Activated T-cell treated with anti-CD3 and anti-CD28 coated beads, Interleukin-2, amount 50 U/mL, for 24 hours (primary cell): ENCODE measurements around the gene ARRDC5.
A peak's percentile ranks its signal among the peaks of the same experiment; 100 is the strongest.
"Not testable (repeated sequence)": the region's sequence is repeated elsewhere in the genome, so short reads cannot be mapped to it uniquely, and the experiment has no call there.

ENCODE experiments used
- DNase-seq: peaks from one replicate; pipeline ENCODE4 v3.0.0-alpha.2; 2020
- H3K27ac Mint-ChIP-seq: 2 replicates; pipeline ENCODE4 v1.8.0; 2020; ENCODE audit warnings: mild to moderate bottlenecking, mixed read lengths
- H3K27me3 Mint-ChIP-seq: 2 replicates; pipeline ENCODE4 v1.8.0; 2020; ENCODE audit warnings: mixed read lengths
- H3K36me3 Mint-ChIP-seq: 2 replicates; pipeline ENCODE4 v1.8.0; 2020; ENCODE audit warnings: low read depth, mixed read lengths
- H3K4me1 Mint-ChIP-seq: 2 replicates; pipeline ENCODE4 v1.8.0; 2020; ENCODE audit warnings: low read depth, mixed read lengths
- H3K4me3 Mint-ChIP-seq: 2 replicates; pipeline ENCODE4 v1.8.0; 2020; ENCODE audit warnings: mild to moderate bottlenecking, moderate library complexity, mixed read lengths
- H3K9me3 Mint-ChIP-seq: 2 replicates; pipeline ENCODE4 v1.8.0; 2020; ENCODE audit warnings: mixed read lengths

Gene ARRDC5

DNA sequence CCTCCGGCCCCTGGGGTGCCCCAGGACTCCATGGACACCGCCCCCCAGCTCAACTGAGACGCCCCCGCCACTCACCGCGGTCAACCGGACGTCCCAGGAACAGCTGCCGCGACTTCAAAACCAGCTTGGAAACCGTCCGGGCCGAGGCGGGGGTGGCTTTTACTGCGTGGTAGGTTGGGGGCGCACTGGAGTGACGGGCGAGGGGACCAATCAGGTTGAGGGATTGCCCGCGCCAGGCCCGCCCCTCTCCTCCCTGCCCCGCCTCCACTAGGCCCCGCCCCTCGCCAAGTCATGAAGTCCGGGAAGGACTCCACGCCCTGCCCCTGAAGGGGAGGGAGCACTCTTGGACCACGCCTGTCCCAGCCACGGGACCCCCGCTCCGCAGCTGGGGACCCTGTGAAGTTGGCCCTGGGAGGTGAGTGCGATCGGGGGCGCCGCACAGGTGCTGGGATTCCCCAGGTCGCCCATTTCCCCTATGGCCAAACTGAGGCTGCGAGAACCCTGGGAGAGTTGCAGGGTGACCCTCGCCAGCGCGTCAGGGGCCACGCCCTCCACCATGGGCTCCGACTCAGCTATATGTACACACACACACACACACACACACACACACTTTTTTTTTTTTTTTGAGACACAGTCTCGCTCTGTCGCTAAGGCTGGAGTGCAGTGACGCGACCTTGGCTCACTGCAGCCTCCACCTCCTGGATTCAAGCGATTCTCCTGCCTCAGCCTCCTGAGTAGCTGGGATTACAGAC is 35.0 kb downstream of the ARRDC5 start, which contains the start of gene PLIN3:
TSS of gene PLIN3 (minus strand) at position 134 of the 752 bp plus-strand sequence. CDS start 6,273 bp downstream, outside the sequence.
- Mint-ChIP-seq H3K27ac (peak within 1 kb of the TSS; percentile 88), H3K36me3 (no peaks in the 10 kb centered on the region), H3K27me3 (peaks cover 3% of the 10 kb centered on the region), H3K4me3 (peak within 1 kb of the TSS; percentile 80), H3K4me1 (peaks cover 27% of the 10 kb centered on the region), H3K9me3 (no peaks in the 10 kb centered on the region)
- peak; percentile 97 for DNase-seq

DNA sequence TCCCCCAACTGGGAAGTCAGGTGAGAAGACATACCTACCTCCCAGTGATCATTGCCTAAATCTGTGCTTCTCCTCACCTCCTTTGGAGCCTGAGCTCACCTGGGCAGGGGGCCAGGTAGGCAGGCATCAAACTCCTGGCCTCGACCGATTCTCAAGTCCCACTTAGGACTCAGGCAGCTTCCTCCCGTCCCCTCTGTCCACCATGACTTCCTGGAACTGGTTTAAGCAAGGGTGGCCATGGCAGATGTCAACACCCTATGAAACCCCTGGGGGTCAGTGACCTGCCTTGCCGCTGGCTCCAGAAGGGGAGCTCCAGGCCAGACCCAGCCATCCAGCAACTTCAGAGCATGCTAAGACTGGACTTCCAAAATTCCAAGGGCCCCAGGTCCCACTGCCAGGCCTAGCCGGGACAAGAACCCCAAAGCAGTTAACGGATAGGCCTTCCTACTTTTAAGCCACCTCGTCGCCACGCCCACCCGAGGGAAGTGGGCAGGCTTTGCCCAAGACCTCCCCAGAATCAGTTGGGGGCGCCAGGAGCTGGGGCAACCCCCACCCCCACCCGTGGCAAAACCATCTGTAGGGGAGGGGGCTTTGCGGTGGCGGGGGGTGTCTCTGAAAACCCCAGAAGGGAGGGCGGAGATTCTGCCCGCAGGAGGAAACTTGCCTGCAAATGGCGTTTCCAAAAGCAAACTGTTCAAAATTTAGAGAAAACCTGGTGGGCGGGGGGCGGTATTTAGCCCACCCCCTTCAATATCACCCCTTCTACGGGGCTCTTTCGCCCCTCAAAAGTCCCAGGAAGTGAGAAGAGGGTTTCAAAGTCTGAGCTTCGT is 35.9 kb downstream of the ARRDC5 start:
- Mint-ChIP-seq H3K9me3 (no peaks in the 10 kb centered on the region), H3K27me3 (peaks cover 3% of the 10 kb centered on the region), H3K27ac (peak overlapping the region; percentile 88), H3K4me1 (peaks cover 25% of the 10 kb centered on the region), H3K36me3 (peaks cover 2% of the 10 kb centered on the region), H3K4me3 (peak overlapping the region; percentile 80)
- DNase-seq, result peak; percentile 65

DNA sequence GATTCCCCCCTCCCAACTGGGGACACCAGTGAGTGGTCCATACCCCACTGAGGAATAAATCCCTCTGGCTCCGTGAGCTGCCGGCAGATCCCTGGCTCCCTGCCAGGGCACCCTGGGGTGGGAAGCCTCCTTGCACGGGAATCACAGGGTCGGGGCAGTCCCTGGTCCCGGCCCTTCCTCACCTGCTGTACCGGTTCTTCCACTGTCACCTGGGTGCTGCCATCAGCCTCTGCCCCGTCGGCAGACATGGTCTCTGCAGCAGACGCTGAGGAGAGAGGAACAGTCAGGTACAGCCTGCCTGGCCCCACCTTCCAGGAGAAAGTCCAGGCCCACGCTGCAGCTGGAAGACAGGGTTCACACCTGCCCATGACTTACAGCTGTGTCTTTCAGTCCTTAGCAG is 41.5 kb downstream of the ARRDC5 start:
- Mint-ChIP-seq H3K9me3 (no peaks in the 10 kb centered on the region), H3K27ac (no peak overlapping the region), H3K4me1 (no peaks in the 10 kb centered on the region), H3K4me3 (no peak overlapping the region), H3K36me3 (peaks cover 22% of the 10 kb centered on the region), H3K27me3 (no peaks in the 10 kb centered on the region)
- DNase-seq, result no peak

DNA sequence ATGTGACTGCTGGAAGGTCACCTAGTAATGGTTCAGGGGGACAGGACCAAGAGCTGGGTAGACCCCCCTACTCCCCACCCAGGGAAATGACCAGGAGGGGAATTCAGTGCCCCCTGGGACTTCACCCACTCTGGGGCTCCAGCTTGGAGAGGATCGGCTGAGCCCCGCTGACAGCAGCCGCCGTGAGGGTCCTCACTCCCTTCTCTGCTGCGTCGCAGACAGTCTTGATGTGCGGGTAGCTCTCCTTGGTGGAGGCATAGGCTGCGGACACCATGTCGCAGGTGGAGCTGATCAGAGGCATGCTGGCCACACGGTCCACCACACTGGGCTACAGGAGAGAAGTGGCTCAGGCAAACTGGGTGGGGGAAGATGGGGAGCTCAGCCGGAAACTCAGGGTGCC is 43.0 kb downstream of the ARRDC5 start:
- no peaks in the 10 kb centered on the region for H3K9me3 Mint-ChIP-seq

DNA sequence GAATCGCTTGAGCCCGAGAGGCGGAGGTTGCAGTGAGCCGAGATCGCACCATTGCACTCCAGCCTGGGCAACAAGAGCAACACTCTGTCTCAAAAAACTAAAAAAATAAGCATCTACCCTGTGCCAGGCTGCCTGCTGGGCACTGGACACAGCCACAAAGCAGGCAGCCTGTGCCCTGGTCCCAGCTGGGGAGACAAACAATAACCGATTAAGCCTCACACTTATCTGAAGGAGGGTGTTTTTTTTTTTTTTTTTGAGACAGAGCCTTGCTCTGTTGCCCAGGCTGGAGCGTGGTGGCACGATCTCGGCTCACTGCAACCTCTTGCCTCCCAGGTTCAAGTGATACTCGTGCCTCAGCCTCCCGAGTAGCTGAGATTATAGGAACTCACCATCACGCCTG is 46.2 kb downstream of the ARRDC5 start:
- not testable (repeated sequence) for H3K4me3 Mint-ChIP-seq, H3K9me3 Mint-ChIP-seq, H3K27me3 Mint-ChIP-seq, H3K27ac Mint-ChIP-seq, H3K4me1 Mint-ChIP-seq, DNase-seq
- peaks cover 35% of the 10 kb centered on the region for H3K36me3 Mint-ChIP-seq

More for the DNA sequence above, 43.0 kb downstream of the ARRDC5 start:
- no peaks in the 10 kb centered on the region for H3K27me3 Mint-ChIP-seq
- H3K36me3 Mint-ChIP-seq, result peaks cover 29% of the 10 kb centered on the region
- DNase-seq, result no peak
- no peaks in the 10 kb centered on the region for H3K4me1 Mint-ChIP-seq
- no peak overlapping the region for H3K27ac Mint-ChIP-seq
- no peak overlapping the region for H3K4me3 Mint-ChIP-seq

DNA sequence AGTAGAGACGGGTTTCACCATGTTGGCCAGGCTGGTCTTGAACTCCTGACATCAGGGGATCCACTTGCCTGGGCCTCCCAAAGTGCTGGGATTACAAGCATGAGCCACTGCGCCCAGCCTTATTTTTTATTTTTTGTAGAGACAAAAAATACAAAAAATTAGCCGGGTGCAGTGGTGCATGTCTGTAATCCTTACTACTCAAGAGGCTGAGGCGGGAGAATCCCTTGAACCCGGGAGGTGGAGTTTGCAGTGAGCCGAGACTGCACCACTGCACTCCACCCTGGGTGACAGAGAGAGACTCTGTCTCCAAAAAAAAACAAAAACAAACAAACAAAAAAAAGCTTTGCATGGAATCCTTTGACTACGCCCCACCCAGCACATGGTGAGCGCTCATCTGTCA is 49.2 kb downstream of the ARRDC5 start:
- H3K9me3 Mint-ChIP-seq, H3K4me3 Mint-ChIP-seq, H3K4me1 Mint-ChIP-seq, DNase-seq, H3K27ac Mint-ChIP-seq, H3K27me3 Mint-ChIP-seq: not testable (repeated sequence)
- peaks cover 21% of the 10 kb centered on the region for H3K36me3 Mint-ChIP-seq

DNA sequence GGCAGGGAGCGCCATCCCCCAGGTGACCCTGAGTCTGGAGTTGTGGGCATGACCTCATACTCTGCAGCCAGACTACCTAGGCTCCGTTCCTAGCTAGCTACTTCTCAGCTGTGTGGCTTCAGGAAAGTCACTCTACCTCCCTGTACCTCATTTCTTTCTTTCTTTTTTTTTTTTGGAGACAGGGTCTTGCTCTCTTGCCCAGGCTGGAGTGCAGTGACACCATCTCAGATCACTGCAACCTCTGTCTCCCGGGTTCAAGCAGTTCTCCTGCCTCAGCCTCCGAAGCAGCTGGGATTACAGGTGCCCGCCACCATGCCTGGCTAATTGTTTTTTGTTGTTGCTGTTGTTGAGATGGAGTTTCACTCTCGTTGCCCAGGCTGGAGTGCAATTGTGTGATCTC is 50.2 kb downstream of the ARRDC5 start:
- H3K36me3 Mint-ChIP-seq, result peaks cover 24% of the 10 kb centered on the region
- H3K27ac Mint-ChIP-seq, result no peak overlapping the region
- no peak overlapping the region for H3K4me3 Mint-ChIP-seq
- DNase-seq, result no peak
- peaks cover 3% of the 10 kb centered on the region for H3K4me1 Mint-ChIP-seq
- H3K9me3 Mint-ChIP-seq, result no peaks in the 10 kb centered on the region
- H3K27me3 Mint-ChIP-seq, result no peaks in the 10 kb centered on the region

DNA sequence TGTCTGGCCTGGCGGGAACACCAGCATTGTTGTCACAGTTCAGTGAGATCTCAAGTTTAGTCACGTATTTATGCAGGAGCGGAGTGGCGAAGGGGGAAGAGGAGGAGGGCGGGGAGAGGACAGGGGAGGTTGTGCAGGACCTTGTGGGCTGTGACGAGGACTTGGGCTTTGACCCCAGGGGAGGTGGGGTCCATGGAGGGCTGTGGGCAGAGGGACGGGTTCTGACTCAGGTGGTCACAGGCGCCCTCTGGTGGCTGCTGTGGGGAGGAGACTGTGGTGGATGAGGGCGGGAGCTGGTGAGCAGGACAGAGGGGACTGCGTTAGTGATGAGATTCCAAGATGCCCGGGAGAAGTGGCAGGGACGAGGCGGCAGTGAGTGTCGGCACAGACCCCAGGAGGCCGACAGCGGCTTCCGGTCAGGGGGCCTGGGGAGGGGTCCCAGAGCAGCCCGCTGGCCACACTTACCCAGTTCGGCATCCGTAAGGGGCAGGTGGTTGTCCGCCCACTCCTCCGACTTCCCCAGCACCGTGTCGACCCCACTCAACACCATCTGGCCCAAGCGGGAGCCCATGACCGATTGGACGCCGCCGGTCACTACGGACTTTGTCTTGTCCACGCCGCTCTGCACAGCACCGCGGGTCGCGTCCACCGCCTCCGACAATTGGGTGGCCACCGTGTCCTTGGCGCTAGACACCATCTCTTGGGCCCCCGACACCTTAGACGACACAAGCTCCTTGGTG is 51.0 kb downstream of the ARRDC5 start:
- Mint-ChIP-seq H3K27me3 (no peaks in the 10 kb centered on the region), H3K27ac (peak overlapping the region; percentile 44), H3K4me3 (no peak overlapping the region), H3K9me3 (no peaks in the 10 kb centered on the region), H3K4me1 (peaks cover 3% of the 10 kb centered on the region), H3K36me3 (peaks cover 23% of the 10 kb centered on the region)
- peak; percentile 87 for DNase-seq

DNA sequence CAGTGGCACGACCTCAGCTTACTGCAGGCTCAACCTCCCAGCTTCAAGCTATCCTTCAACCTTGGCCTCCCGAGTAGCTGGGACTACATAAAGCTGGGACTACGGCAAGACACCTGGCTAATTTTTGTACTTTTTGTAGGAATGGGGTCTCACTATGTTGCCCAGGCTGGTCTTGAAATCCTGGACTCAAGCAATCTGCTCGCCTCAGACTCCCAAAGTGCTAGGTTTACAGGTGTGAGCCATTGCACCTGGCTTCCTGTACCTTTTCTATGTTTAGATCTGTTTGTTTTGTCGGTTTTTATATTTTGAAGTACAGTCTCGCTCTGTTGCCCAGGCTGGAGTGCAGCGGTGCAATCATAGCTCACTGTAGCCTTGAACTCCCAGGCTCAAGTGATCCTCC is 53.7 kb downstream of the ARRDC5 start:
- DNase-seq, result no peak
- H3K27ac Mint-ChIP-seq, result no peak overlapping the region
- no peaks in the 10 kb centered on the region for H3K9me3 Mint-ChIP-seq
- H3K27me3 Mint-ChIP-seq, result no peaks in the 10 kb centered on the region
- peaks cover 3% of the 10 kb centered on the region for H3K4me1 Mint-ChIP-seq
- no peak overlapping the region for H3K4me3 Mint-ChIP-seq
- H3K36me3 Mint-ChIP-seq, result peaks cover 27% of the 10 kb centered on the region

DNA sequence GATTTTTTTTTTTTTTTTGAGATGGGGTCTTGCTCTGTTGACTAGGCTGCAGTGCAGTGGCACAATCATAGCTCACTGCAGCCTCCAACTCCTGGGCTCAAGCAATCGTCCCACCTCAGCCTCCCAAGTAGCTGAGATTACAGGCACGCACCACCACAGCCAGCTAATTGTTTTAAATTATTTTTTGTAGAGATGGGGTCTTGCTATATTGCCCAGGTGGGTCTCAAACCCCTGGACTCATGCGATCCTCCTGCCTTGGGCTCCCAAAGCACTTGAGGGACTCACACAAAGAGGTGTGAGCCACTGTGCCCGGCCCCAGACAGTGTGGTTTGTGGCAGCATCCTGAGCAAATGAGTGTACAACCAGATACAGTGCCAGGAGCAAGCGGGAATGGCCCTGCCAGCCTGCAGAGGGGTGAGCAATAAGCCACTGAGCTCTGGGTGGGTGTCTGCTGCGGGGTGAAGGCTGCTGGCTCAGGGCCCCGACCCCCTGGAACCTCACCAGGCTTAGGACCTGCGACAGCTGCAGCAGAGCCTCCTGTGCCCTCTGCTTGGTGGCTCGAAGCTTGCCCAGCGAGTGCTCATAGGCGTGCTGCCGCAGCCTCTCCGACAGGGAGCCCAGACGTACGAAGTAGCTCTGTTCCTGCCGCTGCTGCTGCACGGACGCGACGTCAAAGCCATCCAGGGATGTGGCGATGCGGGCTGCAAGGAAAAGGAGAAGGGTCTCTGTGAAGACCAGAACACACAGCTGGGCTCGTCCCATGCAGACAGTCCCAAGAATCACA is 55.3 kb downstream of the ARRDC5 start:
- DNase-seq, result no peak
- Mint-ChIP-seq H3K9me3 (no peaks in the 10 kb centered on the region), H3K4me3 (no peak overlapping the region), H3K36me3 (peaks cover 36% of the 10 kb centered on the region), H3K27ac (no peak overlapping the region), H3K27me3 (no peaks in the 10 kb centered on the region), H3K4me1 (peaks cover 3% of the 10 kb centered on the region)

DNA sequence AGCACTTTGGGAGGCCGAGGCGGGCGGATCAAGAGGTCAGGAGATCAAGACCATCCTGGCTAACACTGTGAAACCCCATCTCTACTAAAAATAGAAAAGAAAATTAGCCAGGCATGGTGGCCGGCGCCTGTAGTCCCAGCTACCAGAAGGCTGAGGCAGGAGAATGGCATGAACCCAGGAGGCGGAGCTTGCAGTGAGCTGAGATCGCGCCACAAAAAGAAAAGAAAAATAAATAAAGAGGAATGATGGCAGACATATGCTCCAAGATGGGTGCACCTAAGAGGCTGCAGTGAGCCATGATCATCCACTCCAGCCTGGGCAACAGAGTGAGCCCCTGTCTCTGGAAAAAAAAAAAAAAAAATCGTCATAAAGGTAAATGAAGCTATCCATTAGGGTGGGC is 56.7 kb downstream of the ARRDC5 start:
- not testable (repeated sequence) for H3K27me3 Mint-ChIP-seq, H3K4me3 Mint-ChIP-seq, H3K27ac Mint-ChIP-seq, DNase-seq, H3K4me1 Mint-ChIP-seq, H3K9me3 Mint-ChIP-seq
- H3K36me3 Mint-ChIP-seq, result peaks cover 37% of the 10 kb centered on the region

DNA sequence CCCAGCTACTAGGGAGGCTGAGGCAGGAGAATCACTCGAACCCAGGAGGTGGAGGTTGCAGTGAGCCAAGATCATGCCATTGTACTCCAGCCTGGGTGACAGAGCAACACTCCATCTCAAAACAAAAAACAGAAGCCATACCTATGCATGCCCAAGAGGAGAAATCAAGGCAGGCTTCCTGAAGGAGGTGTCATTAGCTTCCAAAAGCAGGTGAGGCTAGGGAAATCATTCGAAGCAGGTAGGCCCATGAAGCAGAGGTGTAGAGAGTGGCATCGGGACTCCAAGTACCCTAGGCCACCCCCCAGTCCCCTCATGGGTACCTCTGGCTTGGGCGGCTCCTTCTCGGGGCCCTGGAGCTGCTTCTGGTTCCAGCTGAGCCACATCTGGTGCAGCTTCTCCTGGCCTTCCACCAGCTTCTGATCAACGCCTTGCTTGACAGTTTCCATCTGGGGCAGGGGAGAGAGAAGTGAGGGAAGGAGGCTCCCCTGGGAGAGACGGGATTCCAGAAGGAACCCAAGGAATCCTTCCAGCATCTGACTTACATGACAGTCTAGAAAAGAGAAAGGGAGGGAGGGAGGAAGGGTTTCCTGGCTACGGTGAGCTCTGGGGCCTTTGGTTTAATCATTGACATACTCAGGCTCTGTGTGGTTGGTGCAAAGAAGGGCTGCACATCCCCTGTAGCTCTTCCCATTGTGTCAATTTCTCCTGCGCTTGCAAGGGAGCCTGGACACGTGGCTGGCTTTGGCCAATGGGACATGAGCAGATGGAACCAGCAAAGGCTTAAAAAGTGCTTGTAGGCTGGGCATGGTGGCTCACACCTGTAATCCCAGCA is 58.1 kb downstream of the ARRDC5 start:
- Mint-ChIP-seq H3K27ac (no peak overlapping the region), H3K4me3 (no peak overlapping the region), H3K27me3 (no peaks in the 10 kb centered on the region), H3K4me1 (peaks cover 15% of the 10 kb centered on the region), H3K36me3 (peaks cover 43% of the 10 kb centered on the region), H3K9me3 (no peaks in the 10 kb centered on the region)
- DNase-seq, result no peak

DNA sequence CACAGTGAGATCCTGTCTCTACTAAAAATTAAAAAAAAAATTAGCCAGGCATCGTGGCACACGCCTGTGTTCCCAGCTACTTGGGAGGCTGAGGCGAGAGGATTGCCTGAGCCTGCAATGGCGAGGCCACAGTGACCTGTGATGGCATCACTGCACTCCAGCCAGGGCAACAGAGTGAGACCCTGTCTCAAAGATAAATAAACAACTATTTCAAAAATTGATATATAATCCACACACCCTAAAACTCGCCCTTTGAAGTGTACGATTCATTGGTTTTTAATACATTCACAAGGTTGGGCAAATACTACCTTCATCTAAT is 59.1 kb downstream of the ARRDC5 start:
- no peak for DNase-seq
- no peaks in the 10 kb centered on the region for H3K9me3 Mint-ChIP-seq
- peaks cover 15% of the 10 kb centered on the region for H3K4me1 Mint-ChIP-seq
- H3K4me3 Mint-ChIP-seq, result no peak overlapping the region
- no peak overlapping the region for H3K27ac Mint-ChIP-seq
- no peaks in the 10 kb centered on the region for H3K27me3 Mint-ChIP-seq
- H3K36me3 Mint-ChIP-seq, result peaks cover 50% of the 10 kb centered on the region
